ENCODE data around the gene ZNF442.
A peak's percentile ranks its signal among the peaks of the same experiment; 100 is the strongest.
"Not testable (repeated sequence)": the region's sequence is repeated elsewhere in the genome, so short reads cannot be mapped to it uniquely, and the experiment has no call there.

Gene ZNF442

DNA sequence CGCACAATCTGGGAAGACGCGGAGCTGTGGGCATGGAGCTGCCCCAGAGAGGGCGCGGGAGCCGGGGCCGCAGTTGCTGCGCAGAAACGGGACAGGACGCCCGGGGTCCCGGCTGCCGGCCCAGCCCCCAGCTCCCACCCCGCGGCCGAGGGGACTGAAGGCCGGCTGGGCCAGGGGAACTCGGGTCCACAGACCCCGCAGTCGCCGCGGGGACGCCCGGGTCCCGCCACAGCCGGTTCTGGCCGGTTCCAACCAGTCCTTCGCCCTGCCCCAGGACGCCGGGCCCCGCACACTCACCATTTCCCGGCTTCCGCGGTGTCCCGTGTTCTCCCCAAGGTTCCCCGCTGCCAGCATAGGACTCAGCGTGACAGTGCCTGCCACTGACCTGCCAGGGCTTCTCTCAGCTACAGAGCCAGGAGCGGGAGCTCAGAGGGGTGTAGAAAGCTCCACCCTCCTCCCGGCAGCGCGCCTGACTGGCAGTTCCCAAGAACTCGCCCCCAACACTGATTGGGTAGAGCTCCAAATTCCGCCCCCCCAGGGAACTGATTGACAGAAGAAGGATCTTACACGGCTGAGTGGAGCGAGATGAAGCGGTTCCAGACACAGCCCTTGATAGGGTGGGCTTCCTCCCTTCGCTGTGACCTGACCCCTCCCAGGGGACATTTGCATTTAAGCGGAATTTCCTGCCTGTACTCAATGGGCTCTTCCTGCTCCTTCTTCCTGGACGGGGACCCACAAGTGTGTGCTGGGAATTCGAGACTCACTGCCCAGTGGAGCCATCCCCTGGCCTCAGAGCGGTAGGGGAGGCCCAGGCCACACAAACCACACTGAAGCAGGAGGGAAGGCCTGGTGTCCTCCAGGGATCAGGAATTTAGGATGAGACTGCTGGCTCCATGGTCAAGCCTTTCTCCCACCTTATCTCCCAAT is at the start of gene ZNF442:
TSS of gene ZNF442 (minus strand) at position 448 of the 927 bp plus-strand sequence. CDS start 2,052 bp downstream, outside the sequence.
- peak; percentile 29 for DNase-seq (ENCODE audit: extremely low read depth, low read depth)
- TF ChIP-seq, protein P1, sequence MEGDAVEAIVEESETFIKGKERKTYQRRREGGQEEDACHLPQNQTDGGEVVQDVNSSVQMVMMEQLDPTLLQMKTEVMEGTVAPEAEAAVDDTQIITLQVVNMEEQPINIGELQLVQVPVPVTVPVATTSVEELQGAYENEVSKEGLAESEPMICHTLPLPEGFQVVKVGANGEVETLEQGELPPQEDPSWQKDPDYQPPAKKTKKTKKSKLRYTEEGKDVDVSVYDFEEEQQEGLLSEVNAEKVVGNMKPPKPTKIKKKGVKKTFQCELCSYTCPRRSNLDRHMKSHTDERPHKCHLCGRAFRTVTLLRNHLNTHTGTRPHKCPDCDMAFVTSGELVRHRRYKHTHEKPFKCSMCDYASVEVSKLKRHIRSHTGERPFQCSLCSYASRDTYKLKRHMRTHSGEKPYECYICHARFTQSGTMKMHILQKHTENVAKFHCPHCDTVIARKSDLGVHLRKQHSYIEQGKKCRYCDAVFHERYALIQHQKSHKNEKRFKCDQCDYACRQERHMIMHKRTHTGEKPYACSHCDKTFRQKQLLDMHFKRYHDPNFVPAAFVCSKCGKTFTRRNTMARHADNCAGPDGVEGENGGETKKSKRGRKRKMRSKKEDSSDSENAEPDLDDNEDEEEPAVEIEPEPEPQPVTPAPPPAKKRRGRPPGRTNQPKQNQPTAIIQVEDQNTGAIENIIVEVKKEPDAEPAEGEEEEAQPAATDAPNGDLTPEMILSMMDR (IDR thresholded peaks at IDR 0.05; ENCODE audit: low read depth, low read length, missing control alignments) = peak; percentile 25
- H3K4me3 ChIP-seq (replicated peaks; ENCODE audit: low read depth, low read length) = peak within 1 kb of the TSS; percentile 46

DNA sequence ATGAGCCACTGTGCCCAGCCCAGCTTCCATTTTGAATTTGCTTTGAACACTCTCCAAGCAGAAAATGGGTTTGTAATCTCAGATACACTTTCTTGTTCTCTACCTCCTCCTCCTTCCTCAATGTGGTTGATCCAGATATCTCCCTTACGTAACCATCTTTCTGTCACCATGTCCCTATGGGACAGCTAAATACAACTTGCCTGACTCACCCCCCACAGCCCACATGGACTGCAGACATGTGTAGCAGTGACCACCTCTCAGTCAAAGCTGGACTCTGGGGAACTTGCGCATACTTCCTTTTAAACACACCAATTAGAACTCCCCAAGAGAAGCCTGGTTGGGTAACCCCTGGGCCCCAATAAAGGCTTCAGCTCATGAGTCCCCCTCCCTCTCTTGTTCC is 46.4 kb upstream of the ZNF442 start:
- H3K4me3 ChIP-seq (replicated peaks; ENCODE audit: low read depth, low read length) = no peak overlapping the region
- TF ChIP-seq, protein P1 (IDR thresholded peaks at IDR 0.05; ENCODE audit: low read depth, low read length, missing control alignments) = no peak
- DNase-seq (ENCODE audit: extremely low read depth, low read depth) = no peak

DNA sequence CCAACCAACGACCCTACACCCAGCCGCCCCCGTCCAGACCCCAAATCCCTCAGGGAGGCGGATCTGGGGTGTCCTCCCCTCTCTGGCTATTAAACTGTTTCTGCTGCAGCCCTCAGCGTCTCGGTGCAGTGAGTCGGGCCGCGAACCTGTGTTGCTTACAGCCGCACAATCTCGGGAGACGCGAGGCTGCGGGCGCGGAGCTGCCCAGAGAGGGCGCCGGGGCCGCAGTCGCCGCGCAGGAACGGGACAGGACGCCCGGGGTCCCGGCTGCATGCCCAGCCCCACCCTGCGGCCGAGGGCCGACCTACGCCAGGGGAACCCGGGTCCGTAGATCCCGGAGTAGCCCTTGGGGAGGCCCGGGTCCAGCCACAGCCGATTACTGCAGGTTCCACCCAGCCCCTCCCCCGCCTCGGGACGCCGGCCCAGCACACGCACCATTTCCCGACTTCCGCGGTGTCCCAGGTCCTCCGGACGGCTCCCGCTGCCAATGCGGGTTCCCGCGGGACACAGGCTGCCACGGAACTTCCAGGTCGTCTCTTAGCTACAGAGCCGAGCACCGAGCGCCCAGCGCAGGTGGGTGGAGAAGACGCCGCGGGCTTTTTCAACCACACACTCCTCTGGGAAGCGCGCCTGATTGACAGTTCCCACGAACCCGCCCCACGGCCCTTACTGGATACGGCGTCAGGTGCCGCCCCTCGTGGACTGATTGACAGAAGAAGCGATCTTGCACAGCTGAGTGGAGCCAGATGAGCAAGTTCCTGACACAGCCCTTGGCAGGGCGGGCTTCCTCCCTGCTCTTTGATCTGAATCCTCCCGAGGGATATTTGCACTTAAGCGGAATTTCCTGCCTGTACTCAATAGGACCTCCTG is 35.4 kb upstream of the ZNF442 start, which contains the start of gene ZNF799:
TSS of gene ZNF799 (minus strand) at position 639 of the 870 bp plus-strand sequence. CDS start at position 438, 201 bp downstream.
- peak within 1 kb of the TSS; percentile 54 for H3K4me3 ChIP-seq (replicated peaks; ENCODE audit: low read depth, low read length)
- peak; percentile 83 for DNase-seq (ENCODE audit: extremely low read depth, low read depth)
- TF ChIP-seq, protein P1 (IDR thresholded peaks at IDR 0.05; ENCODE audit: low read depth, low read length, missing control alignments) = no peak

DNA sequence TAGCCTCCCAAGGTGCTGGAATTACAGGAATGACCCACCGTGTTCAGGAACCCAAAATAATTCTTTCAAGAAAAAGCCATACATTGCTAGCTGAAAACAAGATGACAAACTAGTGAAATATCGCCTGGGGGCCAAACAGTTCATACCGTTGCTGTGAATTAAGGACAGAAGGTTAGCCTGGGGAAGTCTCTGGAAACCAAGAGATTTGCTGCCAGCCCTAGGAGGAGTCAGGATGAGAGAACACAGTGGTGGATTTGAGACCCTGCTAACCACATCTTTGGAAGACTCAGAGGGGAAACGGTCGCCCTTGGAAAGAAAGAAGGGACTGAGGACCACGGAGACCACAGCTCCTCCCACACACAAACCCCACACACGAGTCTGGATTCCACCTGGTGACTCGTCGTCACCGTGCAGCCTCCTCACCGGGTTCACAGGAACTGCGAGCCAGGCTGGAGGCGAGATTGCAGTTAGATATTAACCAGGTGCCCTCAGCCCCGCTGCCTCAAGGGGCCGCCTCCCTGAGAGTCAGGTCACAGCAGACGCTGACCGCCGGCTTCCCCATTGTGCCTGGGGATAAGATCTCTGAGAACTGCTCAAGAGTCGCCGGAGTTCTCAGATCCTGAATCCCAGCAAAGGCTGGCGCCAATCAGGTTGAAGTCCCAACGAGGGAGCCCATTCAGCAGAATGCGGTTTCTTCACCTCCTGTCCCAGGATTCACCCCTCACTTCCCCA is 34.6 kb upstream of the ZNF442 start:
- DNase-seq (ENCODE audit: extremely low read depth, low read depth) = not testable (repeated sequence)
- H3K4me3 ChIP-seq (replicated peaks; ENCODE audit: low read depth, low read length) = peak overlapping the region; percentile 54

DNA sequence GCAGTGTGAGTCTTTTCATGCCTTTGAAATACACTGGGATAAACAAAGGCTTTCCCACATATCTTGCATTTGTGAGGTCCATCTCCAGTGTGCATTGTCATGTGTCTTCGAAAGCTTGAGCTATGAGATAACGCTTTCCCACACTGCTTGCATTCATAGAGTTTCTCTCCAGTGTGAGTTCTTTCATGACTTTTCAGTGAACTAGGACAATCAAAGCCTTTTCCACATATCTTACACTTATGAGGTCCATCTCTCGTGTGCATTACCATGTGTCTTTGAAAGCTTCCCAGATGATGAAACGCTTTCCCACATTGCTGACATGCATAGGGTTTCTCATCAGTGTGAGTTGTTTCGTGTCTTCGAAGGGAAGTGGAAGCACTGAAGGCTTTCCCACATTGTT is 25.7 kb upstream of the ZNF442 start:
- not testable (repeated sequence) for DNase-seq (ENCODE audit: extremely low read depth, low read depth); H3K4me3 ChIP-seq (replicated peaks; ENCODE audit: low read depth, low read length)

DNA sequence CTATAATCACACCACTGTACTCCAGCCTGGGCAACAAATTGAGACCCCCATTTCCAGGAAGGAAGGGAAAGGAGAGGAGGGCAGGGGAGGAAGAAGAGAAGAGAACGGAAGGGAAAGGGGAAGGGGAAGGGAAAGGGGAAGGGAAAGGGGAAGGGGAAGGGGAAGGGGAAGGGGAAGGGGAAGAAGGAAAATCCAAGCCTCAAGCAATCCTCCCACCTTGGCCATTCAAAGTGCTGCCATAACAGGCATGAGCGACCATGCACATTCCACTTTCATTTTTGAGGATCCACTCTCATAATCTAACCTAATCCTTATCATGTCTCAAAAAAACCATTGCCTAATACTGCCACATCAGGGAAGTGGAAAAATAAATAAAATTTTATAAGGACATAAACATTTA is 20.9 kb upstream of the ZNF442 start:
- H3K4me3 ChIP-seq (replicated peaks; ENCODE audit: low read depth, low read length); DNase-seq (ENCODE audit: extremely low read depth, low read depth): not testable (repeated sequence)

DNA sequence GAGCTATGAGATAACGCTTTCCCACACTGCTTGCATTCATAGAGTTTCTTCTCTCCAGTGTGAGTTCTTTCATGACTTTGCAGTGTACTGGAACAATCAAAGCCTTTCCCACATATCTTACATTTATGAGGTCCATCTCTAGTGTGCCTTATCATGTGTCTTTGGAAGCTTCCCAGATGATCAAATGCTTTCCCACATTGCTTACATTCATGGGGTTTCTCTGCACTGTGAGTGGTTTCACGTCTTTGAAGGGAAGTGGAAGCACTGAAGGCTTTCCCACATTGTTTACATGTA is 14.9 kb upstream of the ZNF442 start:
- TF ChIP-seq, protein P1 (IDR thresholded peaks at IDR 0.05; ENCODE audit: low read depth, low read length, missing control alignments) = no peak
- no peak overlapping the region for H3K4me3 ChIP-seq (replicated peaks; ENCODE audit: low read depth, low read length)
- no peak for DNase-seq (ENCODE audit: extremely low read depth, low read depth)

All from HFF-Myc (cell line).